Testis (tissue), 3 donors: ENCODE data around the gene FAM185A. TPM values are rescaled to one million over a fixed set of nuclear protein-coding genes. Genes with fewer than 3 reads are reported as not detected.

Source experiments
- DNase-seq: peaks from one replicate; pipeline ENCODE4 v3.0.0-alpha.2; 2019
- H3K27ac ChIP-seq, 2 donors: fragments of 200-600 bp; sonication (generic); one replicate each; pipeline ENCODE4 v1.5.1; 2019
- H3K27me3 ChIP-seq: fragments of 200-600 bp; sonication (generic); one replicate; pipeline ENCODE4 v1.5.1; 2019
- H3K36me3 ChIP-seq: fragments of 200-600 bp; sonication (generic); one replicate; pipeline ENCODE4 v1.5.1; 2017; ENCODE audit warnings: low read depth; ENCODE audit errors: missing control alignments
- H3K4me1 ChIP-seq: fragments of 200-600 bp; sonication (generic); one replicate; pipeline ENCODE4 v1.5.1; 2019
- H3K4me3 ChIP-seq, 2 donors: fragments of 200-600 bp; sonication (generic); one replicate each; pipeline ENCODE4 v1.5.1; 2017 to 2019
- H3K9me3 ChIP-seq: fragments of 200-600 bp; sonication (generic); one replicate; pipeline ENCODE4 v1.5.1; 2017
- POLR2A ChIP-seq: fragments of 450-650 bp; IDR thresholded peaks from one replicate; pipeline ENCODE4 v1.6.1; 2017; ENCODE audit warnings: antibody characterized with exemption, mild to moderate bottlenecking, moderate library complexity
- WGBS, 2 donors: methylation state at CpG; one replicate each; pipeline ENCODE4 v1.1.5; 2018; 5-methylcytosine and 5-hydroxymethylcytosine counted together
- intact Hi-C: fragments of 100-400 bp; cut with DNase I; formaldehyde crosslinking; loops from one replicate; pipeline ENCODE4 v1.15.1; 2023; ENCODE audit warnings: low total_unique reads
- polyA plus RNA-seq: library from polyadenylated mRNA; stranded (reverse); fragments of 350-450 nt; fragmentation: Illumina TruSeq; extraction: RNeasy Lipid Tissue Mini Kit (QIAGEN cat#74804); gene quantifications from one replicate; pipeline ENCODE4 v1.2.3, GENCODE V29; 2014; ENCODE audit warnings: low read depth, low replicate concordance; ENCODE audit not compliant: insufficient read depth
- small RNA-seq, 2 donors: library from RNA; depleted of rRNA; stranded (forward); fragments of <200 nt; gene quantifications; one replicate each; pipeline ENCODE3, GENCODE V24; 2016
- total RNA-seq, 2 donors: library from RNA; depleted of rRNA; stranded (reverse); fragments of >200 nt; gene quantifications; one replicate each; pipeline ENCODE4 v1.2.3, GENCODE V29; 2016
- TF ChIP-seq, protein P1 (sequence below), 3 experiments: fragments of 450-650 bp in 2 of 3; fragments of 200-600 bp in 1 of 3; sonication (generic) in 1 of 3; IDR thresholded peaks; one replicate each; pipeline ENCODE4 v1.5.1; 2016 to 2019; ENCODE audit warnings: antibody characterized with exemption in 3 of 3, mild to moderate bottlenecking in 2 of 3, moderate library complexity in 1 of 3

Gene FAM185A
- total and polyA plus RNA-seq, 3 donors from 2014 or later, result 4.5 to 23.9 (median 15.2) TPM

DNA sequence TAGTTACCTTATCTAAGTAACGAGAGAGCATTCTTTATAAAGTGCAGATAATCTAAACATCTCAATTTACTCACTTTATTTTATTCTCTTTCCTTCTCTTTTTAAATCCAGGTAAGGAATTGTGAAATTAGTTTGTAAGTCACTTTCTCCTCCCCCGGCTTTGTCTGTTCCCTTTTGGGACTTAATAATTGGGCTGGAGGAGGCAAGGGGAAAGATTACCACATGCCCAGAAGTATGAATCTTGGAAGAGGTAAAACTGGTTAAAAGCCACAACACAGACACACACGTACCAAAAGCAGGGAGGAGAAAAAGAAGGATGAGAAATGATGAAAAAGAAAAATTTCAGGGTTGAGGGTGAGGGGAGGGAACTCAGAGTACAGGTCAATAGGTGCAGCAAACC is 100.7 kb downstream of the FAM185A start:
- TF ChIP-seq POLR2A, result no peak
- TF ChIP-seq, protein P1, sequence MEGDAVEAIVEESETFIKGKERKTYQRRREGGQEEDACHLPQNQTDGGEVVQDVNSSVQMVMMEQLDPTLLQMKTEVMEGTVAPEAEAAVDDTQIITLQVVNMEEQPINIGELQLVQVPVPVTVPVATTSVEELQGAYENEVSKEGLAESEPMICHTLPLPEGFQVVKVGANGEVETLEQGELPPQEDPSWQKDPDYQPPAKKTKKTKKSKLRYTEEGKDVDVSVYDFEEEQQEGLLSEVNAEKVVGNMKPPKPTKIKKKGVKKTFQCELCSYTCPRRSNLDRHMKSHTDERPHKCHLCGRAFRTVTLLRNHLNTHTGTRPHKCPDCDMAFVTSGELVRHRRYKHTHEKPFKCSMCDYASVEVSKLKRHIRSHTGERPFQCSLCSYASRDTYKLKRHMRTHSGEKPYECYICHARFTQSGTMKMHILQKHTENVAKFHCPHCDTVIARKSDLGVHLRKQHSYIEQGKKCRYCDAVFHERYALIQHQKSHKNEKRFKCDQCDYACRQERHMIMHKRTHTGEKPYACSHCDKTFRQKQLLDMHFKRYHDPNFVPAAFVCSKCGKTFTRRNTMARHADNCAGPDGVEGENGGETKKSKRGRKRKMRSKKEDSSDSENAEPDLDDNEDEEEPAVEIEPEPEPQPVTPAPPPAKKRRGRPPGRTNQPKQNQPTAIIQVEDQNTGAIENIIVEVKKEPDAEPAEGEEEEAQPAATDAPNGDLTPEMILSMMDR (IDR thresholded peaks at IDR 0.05), result no peak

DNA sequence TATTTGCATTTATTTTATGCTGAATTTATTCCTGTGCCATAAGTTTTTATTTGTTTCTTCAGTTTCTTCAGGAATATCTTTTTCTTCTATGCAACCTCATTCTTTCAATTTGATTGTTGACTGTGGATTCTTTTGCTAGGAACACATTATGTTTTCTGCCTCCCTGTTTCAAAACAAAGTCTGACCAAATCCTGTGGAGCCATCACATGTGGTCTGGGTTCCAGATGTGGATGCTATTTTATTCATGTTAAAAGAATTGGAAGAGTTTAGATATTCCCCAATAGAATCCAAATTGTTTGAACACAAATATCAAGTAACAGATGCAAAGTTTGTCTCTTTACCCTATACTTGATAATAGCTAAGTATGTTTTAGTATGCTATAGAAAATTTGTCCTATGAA is 107.2 kb downstream of the FAM185A start:
- H3K27me3 ChIP-seq, result no peaks in the 10 kb centered on the region
- no peaks in the 10 kb centered on the region for H3K9me3 ChIP-seq
- H3K27ac ChIP-seq, result no peak overlapping the region
- no peaks in the 10 kb centered on the region for H3K36me3 ChIP-seq
- intact Hi-C loops, result no loop called here
- H3K4me3 ChIP-seq, result no peak overlapping the region
- TF ChIP-seq POLR2A, result no peak
- TF ChIP-seq, protein P1 (IDR thresholded peaks at IDR 0.05), result no peak
- DNase-seq, result no peak
- H3K4me1 ChIP-seq, result peaks cover 11% of the 10 kb centered on the region

More for the DNA sequence above, 100.7 kb downstream of the FAM185A start:
- no peaks in the 10 kb centered on the region for H3K27me3 ChIP-seq
- 84 to 89% methylated on average over 3 of the region's 3 CpGs for WGBS, 2 donors
- H3K36me3 ChIP-seq, result no peaks in the 10 kb centered on the region
- H3K4me1 ChIP-seq, result no peaks in the 10 kb centered on the region
- H3K27ac ChIP-seq, result no peak overlapping the region
- H3K4me3 ChIP-seq, result no peak overlapping the region
- H3K9me3 ChIP-seq, result no peaks in the 10 kb centered on the region
- intact Hi-C loops, result no loop called here
- no peak for DNase-seq

Small RNA genes lying within 50 kb of the gene (small RNA-seq; reads per million reads assigned to genes)
- gene RNU6-1136P, result 0 reads per million in 2 donors

Other genes starting within 250 kb of the FAM185A start
- 10 to 100 TPM; 11.5 to 15.7 TPM for gene RASA4B, start 231.2 kb upstream of the FAM185A start, total RNA-seq
- 18.5 TPM for gene RASA4B, start 231.2 kb upstream of the FAM185A start, polyA plus RNA-seq
- 10 to 100 TPM in 1 of 2 donors, 1 to 10 TPM in 1; 5.6 to 10.5 TPM for gene UPK3BL2, start 205.3 kb upstream of the FAM185A start, total RNA-seq
- 4.4 TPM for gene UPK3BL2, start 205.3 kb upstream of the FAM185A start, polyA plus RNA-seq
- 10 to 100 TPM in 1 of 2 donors, 1 to 10 TPM in 1; 5.4 to 15.6 TPM for gene SPDYE2, start 197.8 kb upstream of the FAM185A start, total RNA-seq
- 19.5 TPM for gene SPDYE2, start 197.8 kb upstream of the FAM185A start, polyA plus RNA-seq
- 10 to 100 TPM; 31.3 to 45.5 TPM for gene POLR2J3, start 176.4 kb upstream of the FAM185A start, total RNA-seq
- gene POLR2J3, start 176.4 kb upstream of the FAM185A start, polyA plus RNA-seq, result 66.4 TPM
- gene RASA4, start 132.2 kb upstream of the FAM185A start, total RNA-seq, result 10 to 100 TPM; 28.0 to 49.0 TPM
- 43.3 TPM for gene RASA4, start 132.2 kb upstream of the FAM185A start, polyA plus RNA-seq
- gene UPK3BL1, start 106.2 kb upstream of the FAM185A start, total RNA-seq, result 10 to 100 TPM; 22.5 to 24.2 TPM
- 27.4 TPM for gene UPK3BL1, start 106.2 kb upstream of the FAM185A start, polyA plus RNA-seq
- gene SPDYE2B, start 98.7 kb upstream of the FAM185A start, total RNA-seq, result 10 to 100 TPM in 1 of 2 donors, 1 to 10 TPM in 1; 1.4 to 10.6 TPM
- 3.3 TPM for gene SPDYE2B, start 98.7 kb upstream of the FAM185A start, polyA plus RNA-seq
- gene POLR2J2, start 77.3 kb upstream of the FAM185A start, total RNA-seq, result 10 to 100 TPM in 1 of 2 donors, 1 to 10 TPM in 1; 7.6 to 10.2 TPM
- gene POLR2J2, start 77.3 kb upstream of the FAM185A start, polyA plus RNA-seq, result 1.4 TPM
- 1 to 10 TPM; 5.8 to 9.7 TPM for gene LRRC17, start 164.0 kb downstream of the FAM185A start, total RNA-seq
- 8.2 TPM for gene LRRC17, start 164.0 kb downstream of the FAM185A start, polyA plus RNA-seq